ENCODE data around the gene CCNI.
A peak's percentile ranks its signal among the peaks of the same experiment; 100 is the strongest.
"Not testable (repeated sequence)": the region's sequence is repeated elsewhere in the genome, so short reads cannot be mapped to it uniquely, and the experiment has no call there.

The CCNI gene

GRCh38 chr4:77040854-77041725, 34.7 kb downstream of the CCNI start:
- peak in 1 of 58 donors; percentile 4 for DNase-seq

GRCh38 chr4:77040270-77040669, 35.5 kb downstream of the CCNI start:
- no peak for DNase-seq

DNA sequence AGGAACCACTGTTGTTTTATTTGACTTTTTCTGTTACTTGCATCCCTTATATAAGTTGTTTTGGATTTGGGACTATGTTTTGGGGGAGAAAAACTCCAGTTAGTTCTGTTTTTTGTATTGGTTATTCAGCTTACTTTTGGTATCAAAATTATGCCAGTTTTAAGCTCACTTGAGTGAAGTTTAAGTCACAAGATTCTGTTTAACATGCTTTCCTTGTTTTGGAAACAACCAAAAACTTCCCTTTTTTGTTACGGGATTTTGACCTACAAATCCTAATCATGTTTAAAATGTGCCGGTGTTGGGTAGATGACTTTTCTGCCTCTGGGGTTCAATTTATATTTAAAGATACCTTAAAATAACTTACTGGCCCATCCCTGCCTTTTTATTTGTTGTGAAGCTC, 36.0 kb downstream of the CCNI start:
- no peak for DNase-seq

GRCh38 chr4:77037736-77038135, 38.1 kb downstream of the CCNI start:
- no peak for DNase-seq

- not testable (repeated sequence) for DNase-seq
Observed at GRCh38 chr4:77037168-77037567, 38.6 kb downstream of the CCNI start.

- DNase-seq: no peak
Observed at GRCh38 chr4:77036206-77036605, 39.6 kb downstream of the CCNI start.

- DNase-seq: no peak
Observed at GRCh38 chr4:77035153-77035552, 40.6 kb downstream of the CCNI start.

DNA sequence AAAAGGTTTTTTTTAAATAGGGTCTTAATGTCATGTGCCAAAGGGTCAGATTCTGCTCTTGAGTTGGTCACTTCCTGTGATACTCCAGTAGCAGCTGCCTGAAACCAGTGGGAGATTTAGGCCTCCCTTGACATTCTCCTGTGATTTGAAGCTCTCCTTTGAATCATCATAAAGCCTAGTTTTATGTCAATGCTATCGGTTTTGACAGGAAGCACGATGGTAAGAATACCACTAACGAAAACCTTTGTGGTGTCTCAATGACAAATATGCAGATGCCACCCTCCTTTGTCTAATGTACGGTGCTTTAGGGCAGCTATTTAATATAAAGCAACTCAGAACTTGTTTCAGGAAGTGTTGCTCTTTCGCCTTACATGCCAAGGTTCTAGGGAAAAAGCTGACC, 44.2 kb downstream of the CCNI start:
- no peak for DNase-seq

GRCh38 chr4:77029757-77030156, 46.0 kb downstream of the CCNI start:
- not testable (repeated sequence) for DNase-seq

DNA sequence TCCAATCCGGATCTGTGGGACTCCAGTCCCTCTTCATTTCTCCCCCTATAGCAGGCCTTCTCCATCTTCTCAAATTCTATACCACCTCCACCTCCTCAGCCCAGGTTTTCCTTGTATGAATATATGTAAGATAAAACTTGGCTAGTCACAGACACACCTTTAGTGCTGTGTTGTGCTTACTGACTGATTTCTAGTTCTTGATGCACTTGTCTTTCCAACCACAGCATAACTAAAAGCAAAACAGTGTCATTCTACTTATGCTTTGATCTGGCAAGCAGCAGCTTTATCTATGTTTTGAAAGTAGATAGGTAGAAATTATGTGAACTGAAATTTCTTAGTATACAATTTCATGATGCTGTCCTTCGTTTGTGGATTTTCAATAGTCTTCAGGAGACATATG, 47.5 kb downstream of the CCNI start:
- no peak for DNase-seq

- no peak for DNase-seq
Observed at GRCh38 chr4:77026322-77026704, 49.5 kb downstream of the CCNI start.

- DNase-seq: no peak
Observed at GRCh38 chr4:77025643-77026321, 50.0 kb downstream of the CCNI start.

- no peak for DNase-seq
Observed at GRCh38 chr4:77023920-77024319, 51.9 kb downstream of the CCNI start.

GRCh38 chr4:77022560-77023179, 53.1 kb downstream of the CCNI start:
- peak in 9 of 58 donors; percentile 1 to 33 (median 12) for DNase-seq

GRCh38 chr4:77021614-77022089, 54.1 kb downstream of the CCNI start:
- peak in 17 of 58 donors; percentile 1 to 56 (median 19) for DNase-seq

- DNase-seq: no peak
Observed at GRCh38 chr4:77020017-77020416, 55.8 kb downstream of the CCNI start.

DNA sequence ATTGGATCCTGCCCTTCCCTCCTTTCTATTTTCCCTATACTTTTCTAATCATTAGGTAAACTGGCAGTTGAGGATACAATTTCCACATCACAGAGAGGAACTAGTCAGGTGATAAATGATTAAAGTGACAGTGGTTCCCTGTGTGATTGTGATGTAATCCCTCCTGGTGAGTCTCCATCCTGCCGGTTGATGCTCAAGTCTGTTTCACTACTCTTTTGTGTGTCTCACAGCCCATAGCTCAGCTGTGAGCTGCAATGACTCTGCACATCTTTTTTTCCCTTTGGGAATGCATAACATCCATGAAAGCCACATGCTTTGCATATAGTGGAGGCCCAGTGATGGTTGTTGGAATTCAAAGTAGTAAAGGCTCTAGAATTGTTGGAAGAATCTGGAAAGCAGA, 60.4 kb downstream of the CCNI start:
- DNase-seq: no peak

DNA sequence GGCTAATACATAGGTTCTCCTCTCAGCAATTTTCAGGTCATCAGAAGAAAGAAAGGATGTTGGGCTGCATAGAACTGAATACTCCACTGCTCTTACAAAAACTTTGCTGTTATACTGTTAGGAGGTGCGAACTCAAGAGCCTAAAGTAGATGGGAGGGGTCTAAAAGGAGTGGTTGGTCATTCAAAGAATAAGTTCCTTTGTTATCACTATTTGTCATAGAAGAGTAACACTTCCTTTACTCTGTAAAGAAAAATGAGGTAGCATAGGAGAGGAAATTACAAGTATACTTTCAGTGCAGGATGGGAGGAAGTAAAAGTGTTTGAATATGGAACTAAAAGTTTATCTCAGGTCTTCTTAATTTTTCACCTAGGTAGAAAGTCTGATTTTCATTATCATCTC, 61.5 kb downstream of the CCNI start:
- no peak for DNase-seq

DNA sequence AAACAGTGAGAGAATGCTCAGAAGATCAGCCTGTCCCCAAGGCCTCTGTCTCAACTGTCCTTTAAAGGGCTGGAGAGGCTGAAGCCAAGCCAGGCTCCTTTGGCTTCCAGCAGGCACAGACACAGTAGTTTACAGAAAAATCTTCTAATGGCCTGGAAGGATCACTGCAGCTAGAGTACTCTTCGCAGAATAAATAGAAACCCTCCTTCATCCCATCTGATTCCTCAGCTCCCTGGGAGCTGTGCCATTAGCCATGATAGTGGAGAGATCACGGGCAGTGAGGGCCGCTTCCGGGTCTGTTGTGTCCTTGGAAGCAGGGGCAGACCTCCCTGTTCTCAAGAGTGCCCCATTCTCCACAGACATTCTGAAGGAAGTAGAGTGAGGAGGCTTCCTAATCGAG, 63.1 kb downstream of the CCNI start:
- DNase-seq: peak in 5 of 58 donors; percentile 5 to 31 (median 9)

GRCh38 chr4:77010841-77011354, 64.9 kb downstream of the CCNI start:
- no peak for DNase-seq

GRCh38 chr4:77009511-77010115, 66.2 kb downstream of the CCNI start:
- no peak for DNase-seq
